HG02642 (cell line): ENCODE measurements around the gene RGS6.

Source experiments
- ATAC-seq: cut with Tn5 transposase; IDR thresholded peaks from one replicate; pipeline ENCODE4 v1.9.1; 2021; ENCODE audit warnings: mild to moderate bottlenecking; ENCODE audit not compliant: unreplicated experiment, poor library complexity

The RGS6 gene

DNA sequence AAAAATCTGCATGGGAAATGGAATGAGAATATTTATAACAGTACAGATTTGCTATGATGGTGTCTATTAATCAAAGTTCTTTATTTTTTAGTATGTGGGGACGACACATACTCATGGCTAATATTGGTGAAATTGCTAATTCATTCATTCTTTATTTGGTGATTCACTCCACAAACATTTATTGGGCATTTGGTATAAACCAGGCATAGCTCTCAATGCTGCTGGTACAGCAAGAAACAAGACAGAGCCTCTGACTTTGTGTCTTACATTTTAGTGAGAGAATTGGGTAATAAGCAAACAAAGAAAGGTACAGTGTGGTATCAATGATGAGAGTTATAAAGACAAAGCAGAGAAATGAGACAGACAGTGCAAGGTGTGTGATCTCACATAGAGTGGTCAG is 129.5 kb downstream of the RGS6 start:
- ATAC-seq: no peak

DNA sequence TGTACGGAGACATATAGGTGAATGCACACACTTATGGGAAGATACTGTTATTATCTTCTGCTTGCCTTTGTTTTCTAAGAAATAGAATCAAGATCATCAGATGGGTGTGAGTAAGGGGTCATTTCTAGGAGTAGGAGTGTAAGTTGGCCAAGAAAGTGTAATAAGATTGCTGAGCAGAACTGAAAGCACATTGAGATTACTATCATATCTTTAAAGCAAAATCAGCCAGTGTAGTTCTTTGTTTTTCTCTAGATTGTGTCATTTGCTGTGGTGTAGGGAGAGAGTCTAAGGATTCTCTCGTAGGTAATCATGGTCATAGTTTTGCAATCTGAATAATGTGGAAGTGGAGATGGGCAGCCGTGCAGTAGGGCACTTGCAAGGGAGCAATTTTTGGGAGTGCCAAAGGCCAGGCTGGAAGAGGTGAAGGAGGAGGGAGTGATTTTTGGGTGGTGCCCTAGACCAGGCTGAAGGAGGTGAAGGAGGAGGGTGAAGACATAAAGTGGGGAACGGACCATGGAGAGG is 131.6 kb downstream of the RGS6 start:
- no peak for ATAC-seq

DNA sequence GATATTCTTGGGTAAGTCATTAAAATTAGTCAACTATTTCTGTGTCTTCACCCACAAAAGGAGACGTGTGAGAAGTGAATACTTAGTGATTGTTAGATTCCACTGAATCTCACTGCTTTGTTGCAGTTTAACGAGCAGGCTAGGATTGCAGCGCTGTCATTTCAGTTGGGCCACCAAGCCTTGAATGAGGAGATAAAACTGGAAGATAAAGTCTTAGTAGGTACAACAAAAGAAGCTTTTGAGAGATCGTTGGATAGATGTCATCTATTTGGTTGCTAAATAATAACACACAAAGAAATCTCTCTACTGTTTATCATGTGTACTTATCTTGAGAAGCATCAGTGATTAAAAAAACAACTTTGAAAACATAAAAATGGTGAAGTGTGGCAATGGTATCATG is 132.3 kb downstream of the RGS6 start:
- no peak for ATAC-seq

DNA sequence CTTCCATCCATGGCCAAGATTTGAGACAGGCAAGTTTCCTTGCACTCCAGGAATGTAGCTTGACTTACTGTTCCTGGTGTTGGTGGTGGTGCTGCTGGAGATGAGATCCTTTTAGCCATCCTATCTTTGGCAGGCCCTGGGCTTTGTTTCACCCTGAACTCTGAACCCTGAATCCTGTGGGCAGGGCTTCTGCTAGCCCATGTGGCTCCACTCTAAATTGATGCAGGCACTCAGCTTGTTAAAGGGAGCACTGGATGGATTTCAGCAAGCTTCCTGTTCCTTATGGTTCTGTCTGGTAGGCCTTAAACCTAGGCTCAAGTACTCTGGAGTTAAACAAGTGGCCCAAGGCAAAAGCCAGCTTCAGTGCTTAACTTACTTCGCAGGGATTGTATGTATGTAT is 138.2 kb downstream of the RGS6 start:
- ATAC-seq: no peak

GRCh38 chr14:72075649-72076334 is 143.6 kb downstream of the RGS6 start:
- no peak for ATAC-seq

DNA sequence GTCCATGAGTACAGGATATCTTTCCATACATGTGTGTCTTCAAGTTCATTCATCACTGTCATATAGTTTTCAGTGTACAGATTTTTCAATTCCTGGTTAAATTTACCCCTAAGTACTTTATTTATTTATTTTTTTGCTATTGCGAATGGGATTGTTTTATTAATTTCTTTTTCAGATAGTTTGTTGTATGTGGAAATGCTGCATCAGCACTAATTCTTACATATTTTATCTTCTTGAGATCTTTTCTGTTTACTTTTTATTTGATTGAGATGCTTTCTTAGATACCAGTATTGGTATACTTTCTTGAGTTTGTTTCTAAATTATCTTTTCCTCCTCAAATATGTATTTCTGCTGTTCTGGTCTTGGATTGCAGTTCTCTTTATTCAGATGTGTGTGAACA is 148.9 kb downstream of the RGS6 start:
- ATAC-seq: no peak

- no peak for ATAC-seq
These were observed 152.7 kb downstream of the RGS6 start for GRCh38 chr14:72084935-72085334.

- ATAC-seq: no peak
These were observed 157.4 kb downstream of the RGS6 start for GRCh38 chr14:72089625-72090024.

DNA sequence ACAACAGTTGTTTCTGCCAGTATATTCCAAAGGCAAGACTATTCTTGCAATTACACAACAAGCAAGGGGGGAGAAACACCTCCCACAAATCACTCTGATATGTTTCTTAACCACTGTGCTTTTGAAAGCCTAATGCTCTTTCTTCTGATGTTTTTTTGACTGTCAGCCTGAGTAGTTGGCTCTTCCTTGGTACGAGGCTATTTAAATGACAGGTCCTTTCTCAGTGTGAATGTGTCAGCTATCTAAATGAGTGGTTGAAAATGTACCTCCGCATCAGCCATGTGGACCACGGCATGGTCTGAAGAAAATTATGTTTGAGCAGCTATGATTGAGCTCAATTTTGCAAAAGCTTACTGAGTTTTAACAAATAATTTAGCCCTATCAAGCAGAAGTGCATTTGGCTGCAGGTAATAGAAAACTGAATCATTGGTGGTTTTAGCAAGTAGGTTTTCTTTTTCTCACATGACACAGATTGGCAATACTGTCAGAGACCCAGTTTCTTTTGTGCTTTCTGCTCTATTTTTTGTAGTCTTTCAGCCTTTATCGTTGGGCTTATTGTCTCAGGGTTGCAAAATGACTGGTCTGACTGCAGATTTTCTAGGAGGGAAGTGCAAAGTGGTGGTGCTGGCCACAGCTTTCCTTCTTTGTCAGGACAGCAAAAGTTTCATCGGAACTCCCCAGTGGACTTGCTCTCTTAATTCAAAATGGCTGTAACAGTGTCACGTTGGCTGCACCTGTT is 162.8 kb downstream of the RGS6 start:
- no peak for ATAC-seq

DNA sequence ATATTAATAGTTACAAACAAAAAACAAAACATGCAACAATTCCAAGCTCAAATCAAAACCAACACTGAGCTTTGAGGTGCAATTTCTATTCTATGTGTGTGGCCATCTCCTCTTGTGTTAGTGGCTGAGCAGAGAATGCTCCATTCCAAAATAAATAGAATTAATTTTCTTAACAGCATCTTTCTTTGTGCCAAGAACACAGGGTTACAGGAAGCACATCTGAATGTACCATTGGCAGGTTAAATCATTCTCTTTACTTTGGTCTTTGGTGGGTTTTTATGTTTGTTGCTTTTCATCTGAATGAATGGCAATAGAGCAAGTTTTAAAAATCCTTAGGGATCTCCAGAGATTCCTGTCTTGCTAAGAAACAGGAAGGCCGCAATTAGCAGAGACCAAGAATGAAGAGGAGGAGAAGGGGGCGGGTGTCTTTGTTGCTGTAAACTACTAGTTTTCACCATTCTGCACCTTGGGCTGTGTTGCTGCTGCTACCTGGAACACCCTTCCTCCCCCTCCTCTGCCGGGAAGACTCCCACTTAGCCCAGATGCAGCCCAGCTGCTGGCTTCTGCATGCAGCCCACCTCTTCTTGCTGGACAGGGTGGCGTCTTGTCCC is 165.0 kb downstream of the RGS6 start:
- ATAC-seq: no peak

DNA sequence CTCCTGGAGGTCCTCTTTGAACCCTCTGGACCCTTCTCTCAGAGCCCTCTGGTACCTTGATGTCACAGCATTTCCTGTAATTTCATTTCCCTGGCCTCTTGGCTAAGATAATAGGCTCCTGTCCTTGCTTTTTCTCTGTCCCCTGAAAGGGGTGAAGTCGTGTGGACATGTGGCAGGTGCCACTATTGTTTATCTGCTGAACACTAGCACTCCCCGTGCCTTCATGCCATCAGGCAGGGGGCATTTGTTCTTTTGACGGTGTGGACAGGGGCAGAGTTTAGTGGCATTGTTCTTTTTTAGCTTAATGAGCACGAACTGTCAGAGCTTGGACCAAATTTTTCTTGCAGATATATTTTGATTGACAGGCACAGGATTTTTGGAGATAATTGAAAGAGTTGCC is 166.0 kb downstream of the RGS6 start:
- ATAC-seq: no peak

- no peak for ATAC-seq
These were observed 167.3 kb downstream of the RGS6 start for GRCh38 chr14:72099566-72099965.

DNA sequence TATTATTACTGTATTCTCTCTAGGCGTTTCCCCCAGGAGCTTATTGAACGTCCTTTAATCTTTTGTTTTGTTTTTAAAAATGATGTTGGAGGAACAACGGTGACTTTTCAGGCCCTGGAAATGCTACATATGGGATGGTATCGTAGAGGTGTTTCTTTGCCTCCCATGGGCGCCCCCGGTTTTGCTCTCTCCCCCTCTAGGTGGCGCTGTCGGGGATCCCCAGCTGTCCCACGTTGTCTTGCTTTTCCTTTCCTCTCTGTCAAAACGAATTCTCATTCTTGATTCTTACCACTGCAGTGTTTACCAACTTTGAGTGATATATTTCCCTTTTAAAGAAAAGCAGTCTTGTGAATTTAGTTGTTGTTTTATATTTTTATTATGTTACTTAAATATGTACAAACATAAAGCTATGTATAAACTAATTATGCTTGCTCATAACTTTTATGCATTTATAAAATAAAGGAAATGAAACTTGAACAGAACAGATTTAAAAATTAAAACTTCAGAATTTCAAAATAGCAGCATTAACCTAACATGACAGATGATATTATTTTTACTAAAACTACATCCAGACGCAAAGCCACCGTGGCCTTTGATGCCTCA is 171.9 kb downstream of the RGS6 start:
- ATAC-seq: no peak

DNA sequence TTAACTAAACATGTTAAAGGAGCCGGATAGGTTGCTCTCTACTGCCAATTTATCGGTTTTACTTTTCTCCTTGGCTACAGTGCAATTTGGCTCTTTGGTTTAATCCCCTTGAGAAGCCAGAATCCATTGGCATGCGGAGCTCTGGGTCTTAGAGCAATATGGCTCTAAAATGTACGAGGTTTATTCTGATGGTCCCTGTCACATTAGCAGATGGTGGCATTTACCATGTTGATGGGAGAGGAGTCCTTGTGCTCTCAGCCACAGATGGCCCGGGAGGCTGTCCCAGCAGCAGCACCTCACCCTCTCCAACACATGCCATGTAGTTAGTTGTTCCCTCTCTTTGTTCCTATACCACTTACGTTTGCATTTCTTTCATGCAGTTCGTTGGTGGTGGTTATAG is 179.7 kb downstream of the RGS6 start:
- ATAC-seq: no peak

GRCh38 chr14:72118841-72119240 is 186.6 kb downstream of the RGS6 start:
- ATAC-seq: no peak

DNA sequence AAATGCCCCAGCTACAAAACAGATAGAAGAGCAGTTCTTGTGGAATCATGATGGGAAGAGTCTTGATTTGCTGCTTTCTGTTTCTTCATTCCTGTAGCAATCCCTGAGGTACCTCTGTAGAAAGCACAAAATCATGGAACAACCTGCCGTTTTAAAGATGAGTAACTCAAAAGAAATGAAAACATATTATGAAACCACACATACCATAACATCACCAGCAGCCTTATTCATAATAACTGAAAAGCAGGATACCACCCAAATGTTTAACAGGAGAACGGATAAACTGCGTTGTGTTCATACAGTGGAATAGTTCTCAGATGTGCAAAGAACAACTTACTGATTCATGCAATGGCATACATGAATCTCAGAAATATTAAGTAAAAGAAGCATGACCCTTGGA is 188.1 kb downstream of the RGS6 start:
- ATAC-seq: no peak

DNA sequence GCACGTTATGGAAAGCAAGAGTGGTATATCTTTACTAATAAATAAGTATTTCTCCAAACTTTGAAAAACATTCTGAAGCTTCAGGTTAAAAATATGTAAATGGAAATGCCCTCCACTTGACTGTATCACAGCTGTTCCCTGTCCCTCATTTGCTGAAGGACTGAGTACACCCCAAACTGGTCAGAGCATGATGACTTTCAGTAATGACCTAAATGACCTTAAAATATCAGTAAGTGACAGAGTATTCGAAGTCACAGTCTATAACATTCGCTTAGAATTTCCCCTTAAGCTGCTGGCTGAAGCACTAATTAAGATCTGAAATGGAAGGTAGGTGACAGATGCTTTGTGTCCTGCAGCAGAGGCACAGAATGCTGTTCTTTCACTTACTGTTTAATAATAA is 191.5 kb downstream of the RGS6 start:
- ATAC-seq: no peak

- no peak for ATAC-seq
These were observed 191.9 kb downstream of the RGS6 start for GRCh38 chr14:72124171-72124570.

GRCh38 chr14:72126091-72126490 is 193.9 kb downstream of the RGS6 start:
- no peak for ATAC-seq

DNA sequence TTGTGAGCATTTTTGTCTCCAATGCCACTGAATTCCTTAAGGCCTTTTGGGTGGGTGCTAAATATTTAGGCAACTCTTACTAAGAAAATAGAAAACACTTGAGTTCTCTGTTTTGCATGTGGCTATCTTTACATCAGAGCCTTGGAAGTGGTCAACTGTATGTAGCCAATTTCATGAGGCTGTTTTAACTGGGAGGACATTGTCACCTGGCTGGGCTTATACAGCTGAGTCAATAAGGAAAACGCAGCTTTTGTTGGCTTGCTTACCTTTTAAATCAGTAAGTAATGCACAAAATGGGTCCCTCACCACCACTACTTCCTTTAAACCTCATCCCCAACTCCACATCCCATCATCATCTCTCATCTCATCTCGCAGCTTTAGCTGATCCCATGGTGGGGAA is 194.3 kb downstream of the RGS6 start:
- no peak for ATAC-seq

- ATAC-seq: no peak
These were observed 196.4 kb downstream of the RGS6 start for GRCh38 chr14:72128629-72129028.
